ENCODE data around the gene B9D1. TPM values are rescaled to one million over a fixed set of nuclear protein-coding genes. Genes with fewer than 3 reads are reported as not detected.

The B9D1 gene
- total RNA-seq, 2 experiments from 2014 or later, result 1.1 TPM

DNA sequence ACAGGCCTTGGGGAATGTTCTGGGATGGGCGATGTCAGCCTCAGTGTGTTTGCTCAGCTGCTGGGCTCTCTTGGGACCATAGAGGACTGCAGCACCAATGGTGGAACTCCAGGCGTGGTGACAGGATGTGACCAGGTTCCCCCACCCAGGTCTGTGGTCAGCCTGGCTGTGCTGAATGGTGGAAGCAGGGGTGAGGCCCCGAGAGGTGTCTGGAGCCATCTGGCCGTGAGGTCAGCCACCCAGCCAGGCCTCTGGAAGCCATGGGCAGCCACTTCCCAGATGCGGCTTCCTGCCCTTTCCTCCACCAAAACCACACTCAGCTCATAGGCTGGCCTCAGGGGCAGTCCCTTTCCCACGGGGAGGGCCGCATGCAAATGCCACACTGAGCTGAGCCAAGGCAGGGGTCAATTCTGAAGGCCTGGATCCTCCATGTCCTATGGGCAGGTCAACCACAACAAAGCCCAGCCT, 8.0 kb upstream of the B9D1 start:
- peak; percentile 58 for DNase-seq
- Mint-ChIP-seq H3K27me3 (ENCODE audit: low read depth) (peaks cover 13% of the 10 kb centered on the region), H3K4me3 (peak overlapping the region; percentile 75), H3K4me1 (ENCODE audit: low read depth) (peaks cover 53% of the 10 kb centered on the region), H3K9me3 (ENCODE audit: insufficient read depth) (no peaks in the 10 kb centered on the region), H3K36me3 (ENCODE audit: low read depth) (no peaks in the 10 kb centered on the region), H3K27ac (peak overlapping the region; percentile 86)
- ATAC-seq, result peak; percentile 52
- ChIA-PET POLR2A (interaction anchor here (1.7 kb wide), 1 partner anchor 8 kb away, joined by 6 read pairs; the partner anchor contains the start of gene MAPK7), CTCF (interaction anchor here (0.7 kb wide), 1 partner anchor 116 kb away, joined by 3 read pairs; no protein-coding TSS in a partner anchor)

DNA sequence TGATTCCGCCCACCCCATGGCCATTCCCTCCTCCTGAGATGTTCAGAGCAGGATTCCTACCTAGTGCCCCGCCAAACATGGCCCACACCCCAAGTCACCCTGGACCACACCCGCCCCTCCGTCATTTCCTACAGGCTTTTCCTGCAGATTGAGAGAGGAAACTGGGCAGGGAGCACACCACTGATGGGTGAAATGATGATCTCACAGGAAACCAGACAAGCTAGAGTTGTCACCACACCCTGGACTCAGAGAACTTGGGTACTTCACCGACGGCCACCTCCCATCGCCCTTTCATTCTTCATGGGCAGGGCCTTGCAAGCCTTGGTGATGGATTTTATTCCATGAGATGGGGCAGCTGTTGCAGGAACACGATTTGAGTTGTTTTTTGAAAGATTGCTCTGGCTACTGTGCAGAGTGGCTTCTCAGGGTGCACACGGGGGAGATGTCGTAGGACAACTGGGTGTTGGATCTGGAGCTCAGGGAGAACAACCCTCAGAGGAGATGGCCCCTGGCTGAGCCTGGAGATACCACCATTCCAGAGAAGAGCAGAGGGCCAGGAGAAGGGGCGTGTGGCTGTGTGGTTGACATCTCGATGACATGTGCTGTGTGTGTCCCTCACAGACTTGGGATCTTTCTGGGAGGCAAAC, 7.4 kb upstream of the B9D1 start:
- peak overlapping the region; percentile 75 for H3K4me3 Mint-ChIP-seq

GRCh38 chr17:19369107-19369778, 6.7 kb upstream of the B9D1 start:
- Mint-ChIP-seq H3K27me3 (ENCODE audit: low read depth) (peaks cover 14% of the 10 kb centered on the region), H3K4me1 (ENCODE audit: low read depth) (peaks cover 51% of the 10 kb centered on the region), H3K9me3 (ENCODE audit: insufficient read depth) (no peaks in the 10 kb centered on the region), H3K4me3 (peak overlapping the region; percentile 75), H3K27ac (peak overlapping the region; percentile 86), H3K36me3 (ENCODE audit: low read depth) (no peaks in the 10 kb centered on the region)
- ATAC-seq, result no peak
- DNase-seq, result no peak
- CTCF ChIA-PET, result no interaction called here
- POLR2A ChIA-PET, result interaction anchor here (1.7 kb wide), 1 partner anchor 9 kb away, joined by 6 read pairs; the partner anchor contains the start of gene MAPK7

More for the DNA sequence above, 7.4 kb upstream of the B9D1 start:
- H3K4me1 Mint-ChIP-seq (ENCODE audit: low read depth), result peaks cover 53% of the 10 kb centered on the region
- DNase-seq, result peak; percentile 68
- H3K36me3 Mint-ChIP-seq (ENCODE audit: low read depth), result no peaks in the 10 kb centered on the region
- POLR2A ChIA-PET, result interaction anchor here (1.7 kb wide), 1 partner anchor 8 kb away, joined by 6 read pairs; the partner anchor contains the start of gene MAPK7
- H3K27ac Mint-ChIP-seq, result peak overlapping the region; percentile 86
- ATAC-seq, result peak; percentile 70
- no peaks in the 10 kb centered on the region for H3K9me3 Mint-ChIP-seq (ENCODE audit: insufficient read depth)
- H3K27me3 Mint-ChIP-seq (ENCODE audit: low read depth), result peaks cover 14% of the 10 kb centered on the region
- CTCF ChIA-PET, result interaction anchor here (0.7 kb wide), 1 partner anchor 116 kb away, joined by 3 read pairs; no protein-coding TSS in a partner anchor

DNA sequence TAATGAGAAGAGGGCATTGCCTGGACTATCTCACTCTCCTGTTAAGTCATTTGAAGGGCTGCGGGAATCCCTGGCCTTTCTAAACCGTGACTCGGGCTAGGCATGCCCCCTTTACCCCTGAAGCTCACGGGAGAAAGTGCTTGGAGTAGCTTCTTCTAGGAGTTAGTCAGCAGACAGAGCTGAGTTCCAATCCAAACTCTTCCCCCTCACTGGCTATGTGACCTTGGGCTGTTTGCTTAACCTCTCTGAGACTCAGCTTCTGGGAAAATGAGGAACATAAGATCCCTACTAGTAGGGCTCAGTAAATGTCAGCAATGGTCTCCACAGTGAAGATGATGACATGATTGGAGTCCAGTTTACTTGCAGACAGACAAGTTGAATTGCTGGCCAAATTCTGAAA, 5.7 kb upstream of the B9D1 start:
- Mint-ChIP-seq H3K36me3 (ENCODE audit: low read depth) (no peaks in the 10 kb centered on the region), H3K27ac (no peak overlapping the region), H3K27me3 (ENCODE audit: low read depth) (peaks cover 20% of the 10 kb centered on the region), H3K4me3 (no peak overlapping the region), H3K4me1 (ENCODE audit: low read depth) (peaks cover 55% of the 10 kb centered on the region), H3K9me3 (ENCODE audit: insufficient read depth) (no peaks in the 10 kb centered on the region)
- ChIA-PET CTCF (no interaction called here), POLR2A (no interaction called here)
- DNase-seq (no peak), ATAC-seq (no peak)

DNA sequence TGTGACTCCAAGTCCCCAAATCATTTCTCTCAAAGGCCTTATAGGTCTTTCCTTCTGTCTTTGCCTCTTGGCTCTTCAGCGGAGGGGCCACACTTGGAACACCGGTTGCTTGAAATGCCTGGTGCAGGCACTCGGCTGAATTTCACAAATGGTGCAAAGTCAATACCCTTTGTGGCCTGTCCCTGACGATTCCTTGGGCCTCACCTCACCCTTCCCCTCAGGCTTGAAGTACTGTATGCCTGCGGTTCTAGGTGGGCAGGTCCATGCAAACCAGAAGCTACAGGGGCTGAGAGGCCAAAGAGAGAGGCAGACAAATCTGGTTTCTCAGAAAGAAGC, 4.1 kb upstream of the B9D1 start:
- H3K4me1 Mint-ChIP-seq (ENCODE audit: low read depth), result peaks cover 44% of the 10 kb centered on the region
- H3K36me3 Mint-ChIP-seq (ENCODE audit: low read depth), result no peaks in the 10 kb centered on the region

DNA sequence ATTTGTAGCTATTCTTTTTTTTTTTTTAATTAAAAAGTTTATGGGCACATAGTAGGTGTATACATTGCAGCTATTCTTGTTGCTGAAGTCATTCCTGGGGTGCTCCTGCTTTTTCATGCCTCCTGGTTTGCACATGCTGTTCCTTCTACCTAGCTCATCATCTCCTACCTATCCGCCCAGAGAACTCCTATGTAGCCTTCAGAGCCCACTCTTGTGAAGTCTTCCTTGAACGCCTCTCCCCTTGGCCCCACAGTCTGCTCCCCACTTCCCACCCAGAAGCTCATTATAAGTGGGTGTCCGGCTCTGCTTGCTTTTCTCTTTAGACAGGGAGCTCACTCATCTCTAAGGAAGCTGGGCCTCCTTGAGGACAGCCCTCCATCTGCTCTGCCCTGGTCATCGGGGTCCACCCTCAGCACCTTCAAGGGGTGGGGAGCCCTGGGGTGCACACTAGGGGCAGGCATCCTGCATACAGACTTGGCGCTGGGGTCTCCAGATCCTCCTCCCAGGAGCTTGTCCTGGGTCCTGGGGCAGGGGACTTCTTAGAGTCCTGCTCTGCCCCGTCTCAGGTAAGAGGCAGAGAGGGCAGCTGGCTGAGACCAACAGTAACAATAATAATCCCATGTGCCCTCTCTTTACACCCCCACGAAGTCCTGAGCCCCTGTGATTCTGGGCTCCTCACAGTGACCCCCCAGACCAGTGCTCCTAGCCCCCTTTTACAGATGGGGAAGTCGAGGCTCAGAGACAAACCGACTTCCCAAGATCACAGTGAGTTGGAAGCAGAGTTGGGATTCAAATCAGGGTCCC, 3.5 kb upstream of the B9D1 start:
- H3K27ac Mint-ChIP-seq, result no peak overlapping the region
- H3K9me3 Mint-ChIP-seq (ENCODE audit: insufficient read depth), result no peaks in the 10 kb centered on the region
- H3K27me3 Mint-ChIP-seq (ENCODE audit: low read depth), result peaks cover 20% of the 10 kb centered on the region
- ATAC-seq, result no peak
- H3K4me1 Mint-ChIP-seq (ENCODE audit: low read depth), result peaks cover 38% of the 10 kb centered on the region
- ChIA-PET POLR2A (interaction anchor here (0.9 kb wide), 1 partner anchor 81 kb away, joined by 3 read pairs; no protein-coding TSS in a partner anchor), CTCF (interaction anchor here (0.6 to 5.9 kb wide), 4 partner anchors 11 to 143 kb away, joined by 3 to 86 read pairs (median 4); partner anchors contain the start of gene MAPK7)
- no peak for DNase-seq
- H3K36me3 Mint-ChIP-seq (ENCODE audit: low read depth), result no peaks in the 10 kb centered on the region
- H3K4me3 Mint-ChIP-seq, result no peak overlapping the region

More for the DNA sequence above, 4.1 kb upstream of the B9D1 start:
- POLR2A ChIA-PET, result no interaction called here
- Mint-ChIP-seq H3K4me3 (no peak overlapping the region), H3K27ac (no peak overlapping the region), H3K9me3 (ENCODE audit: insufficient read depth) (no peaks in the 10 kb centered on the region), H3K27me3 (ENCODE audit: low read depth) (peaks cover 20% of the 10 kb centered on the region)
- CTCF ChIA-PET, result interaction anchor here (1.4 to 5.9 kb wide), 2 partner anchors 12 to 81 kb away, joined by 5 to 86 read pairs; no protein-coding TSS in a partner anchor
- DNase-seq (no peak), ATAC-seq (no peak)

DNA sequence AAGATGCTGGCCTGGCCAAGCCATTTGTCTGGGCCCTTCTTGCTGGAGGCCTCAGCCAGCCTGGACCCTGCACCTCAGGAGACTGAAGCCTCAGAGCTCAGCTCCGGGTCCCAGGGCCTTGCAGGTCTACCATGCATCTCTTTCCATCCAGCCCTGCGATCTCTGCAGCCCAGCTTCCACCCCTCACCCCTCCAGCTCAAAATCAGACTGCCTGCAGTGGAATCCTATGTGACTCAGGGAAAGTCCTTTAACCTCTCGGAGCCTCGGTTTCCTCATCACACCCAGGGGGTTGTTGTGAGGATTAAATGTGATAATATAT, 2.9 kb upstream of the B9D1 start:
- H3K9me3 Mint-ChIP-seq (ENCODE audit: insufficient read depth), result no peaks in the 10 kb centered on the region
- ChIA-PET CTCF (interaction anchor here (0.6 to 5.9 kb wide), 4 partner anchors 11 to 144 kb away, joined by 3 to 86 read pairs (median 4); partner anchors contain the start of gene MAPK7), POLR2A (interaction anchor here (0.9 kb wide), 1 partner anchor 81 kb away, joined by 3 read pairs; no protein-coding TSS in a partner anchor)
- DNase-seq, result no peak
- ATAC-seq, result no peak
- H3K27ac Mint-ChIP-seq, result peak overlapping the region; percentile 63
- peaks cover 23% of the 10 kb centered on the region for H3K27me3 Mint-ChIP-seq (ENCODE audit: low read depth)
- H3K4me3 Mint-ChIP-seq, result no peak overlapping the region
- no peaks in the 10 kb centered on the region for H3K36me3 Mint-ChIP-seq (ENCODE audit: low read depth)
- peaks cover 33% of the 10 kb centered on the region for H3K4me1 Mint-ChIP-seq (ENCODE audit: low read depth)

DNA sequence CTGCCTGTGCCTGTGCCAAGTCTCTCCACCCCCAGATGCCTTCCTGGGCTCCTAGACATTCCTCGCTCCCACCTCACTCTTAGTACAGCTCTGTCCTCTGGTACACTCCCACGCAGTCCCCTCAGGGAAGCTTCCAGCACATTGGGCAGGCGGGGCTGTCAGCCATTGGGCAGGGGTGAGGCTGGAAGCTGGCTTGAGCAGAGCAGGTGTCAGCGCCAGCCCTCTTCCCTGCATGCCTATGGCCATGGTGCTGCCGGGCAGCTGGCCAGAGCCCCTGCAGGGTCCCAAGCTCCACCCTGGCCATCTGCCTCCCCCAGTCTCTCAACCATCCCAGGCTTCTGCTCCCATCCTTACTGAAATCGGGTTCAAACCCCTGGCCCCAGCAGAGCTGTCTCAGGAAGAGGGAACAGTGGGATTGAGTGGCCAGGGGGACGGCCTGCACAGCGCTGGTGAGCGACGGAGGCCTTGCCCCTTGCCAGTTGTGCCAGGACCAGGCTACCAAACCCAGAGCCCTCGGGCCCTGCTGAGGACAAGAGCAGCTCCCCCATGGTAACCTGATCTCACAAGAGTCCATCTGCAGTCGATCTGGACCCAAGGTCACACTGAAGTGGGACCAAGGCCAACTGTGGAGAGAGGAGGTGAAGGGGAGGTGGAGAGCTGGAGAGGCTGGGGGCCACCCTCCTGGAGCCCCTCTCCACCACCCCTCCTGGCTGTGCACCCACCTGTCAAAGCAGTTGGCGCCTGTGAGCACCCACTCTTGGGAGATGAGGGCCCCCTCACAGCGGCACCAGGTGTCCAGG, 2.4 kb upstream of the B9D1 start:
- peaks cover 27% of the 10 kb centered on the region for H3K4me1 Mint-ChIP-seq (ENCODE audit: low read depth)
- CTCF ChIA-PET, result interaction anchor here (0.6 to 5.9 kb wide), 5 partner anchors 10 to 145 kb away, joined by 3 to 86 read pairs (median 5); partner anchors contain the start of gene MAPK7
- no peak overlapping the region for H3K4me3 Mint-ChIP-seq
- H3K27ac Mint-ChIP-seq, result no peak overlapping the region
- DNase-seq (no peak), ATAC-seq (no peak)
- H3K9me3 Mint-ChIP-seq (ENCODE audit: insufficient read depth), result no peaks in the 10 kb centered on the region
- H3K36me3 Mint-ChIP-seq (ENCODE audit: low read depth), result no peaks in the 10 kb centered on the region
- POLR2A ChIA-PET, result interaction anchor here (0.9 kb wide), 1 partner anchor 82 kb away, joined by 3 read pairs; no protein-coding TSS in a partner anchor
- peaks cover 24% of the 10 kb centered on the region for H3K27me3 Mint-ChIP-seq (ENCODE audit: low read depth)

GRCh38 chr17:19363460-19364035, 1.0 kb upstream of the B9D1 start:
- POLR2A ChIA-PET, result no interaction called here
- Mint-ChIP-seq H3K4me3 (no peak overlapping the region), H3K36me3 (ENCODE audit: low read depth) (no peaks in the 10 kb centered on the region), H3K27ac (no peak overlapping the region), H3K9me3 (ENCODE audit: insufficient read depth) (no peaks in the 10 kb centered on the region), H3K27me3 (ENCODE audit: low read depth) (peaks cover 29% of the 10 kb centered on the region), H3K4me1 (ENCODE audit: low read depth) (peaks cover 15% of the 10 kb centered on the region)
- CTCF ChIA-PET, result interaction anchor here (0.6 to 5.9 kb wide), 38 partner anchors 8 to 551 kb away, joined by 3 to 86 read pairs (median 7); partner anchors contain the start of genes ALDH3A2, MAPK7 and MFAP4
- no peak for DNase-seq
- ATAC-seq, result no peak

GRCh38 chr17:19363114-19363438, 553 bp upstream of the B9D1 start:
- POLR2A ChIA-PET, result interaction anchor here (1.0 kb wide), 1 partner anchor 15 kb away, joined by 5 read pairs; the partner anchor contains the start of gene MAPK7
- Mint-ChIP-seq H3K36me3 (ENCODE audit: low read depth) (no peaks in the 10 kb centered on the region), H3K4me3 (peak overlapping the region; percentile 79), H3K27me3 (ENCODE audit: low read depth) (peaks cover 33% of the 10 kb centered on the region), H3K9me3 (ENCODE audit: insufficient read depth) (no peaks in the 10 kb centered on the region), H3K27ac (no peak overlapping the region), H3K4me1 (ENCODE audit: low read depth) (peaks cover 15% of the 10 kb centered on the region)
- DNase-seq (no peak), ATAC-seq (no peak)
- CTCF ChIA-PET, result interaction anchor here (0.6 to 5.9 kb wide), 44 partner anchors 9 to 570 kb away, joined by 3 to 86 read pairs (median 6); partner anchors contain the start of genes ALDH3A2, MAPK7 and MFAP4
